HG02981 (cell line): ENCODE measurements around the gene KRTCAP2.

Source experiments
- ATAC-seq: cut with Tn5 transposase; IDR thresholded peaks from one replicate; pipeline ENCODE4 v1.9.1; 2021; ENCODE audit warnings: mild to moderate bottlenecking, moderate library complexity; ENCODE audit not compliant: unreplicated experiment

The KRTCAP2 gene

DNA sequence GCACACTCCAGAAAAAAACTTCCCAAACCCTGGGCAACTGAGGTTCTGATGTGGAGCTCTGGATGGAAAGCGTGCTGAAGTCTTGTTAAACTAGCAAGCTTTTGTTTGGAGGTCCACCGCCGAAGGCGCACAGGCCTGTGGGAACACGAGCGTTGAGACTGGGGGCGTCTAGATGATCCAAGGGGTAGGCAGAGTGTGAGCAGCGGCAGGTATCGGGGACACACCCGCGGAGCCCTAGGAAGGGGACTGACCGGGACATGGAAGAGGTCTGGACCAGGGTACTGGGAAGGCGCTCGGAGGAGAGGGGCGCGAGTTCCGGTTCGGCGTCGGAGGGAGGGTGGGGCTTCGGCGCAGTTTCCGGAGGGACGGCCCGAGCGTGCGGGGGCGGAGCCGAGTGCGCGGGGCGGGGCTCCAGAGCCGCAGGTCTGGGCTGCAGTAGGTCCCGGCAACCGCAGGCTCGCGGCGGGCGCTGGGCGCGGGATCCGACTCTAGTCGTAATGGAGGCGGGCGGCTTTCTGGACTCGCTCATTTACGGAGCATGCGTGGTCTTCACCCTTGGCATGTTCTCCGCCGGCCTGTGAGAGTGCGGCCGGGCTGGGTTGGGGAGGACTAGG, 37.6 kb downstream of the KRTCAP2 start, which contains the start of gene SLC50A1:
SLC50A1 (plus strand) TSS at position 438 of the 614 bp plus-strand sequence; CDS start at position 498, 60 bp downstream.
- peak; percentile 71 for ATAC-seq

GRCh38 chr1:155134880-155135414, 38.2 kb downstream of the KRTCAP2 start:
- no peak for ATAC-seq

DNA sequence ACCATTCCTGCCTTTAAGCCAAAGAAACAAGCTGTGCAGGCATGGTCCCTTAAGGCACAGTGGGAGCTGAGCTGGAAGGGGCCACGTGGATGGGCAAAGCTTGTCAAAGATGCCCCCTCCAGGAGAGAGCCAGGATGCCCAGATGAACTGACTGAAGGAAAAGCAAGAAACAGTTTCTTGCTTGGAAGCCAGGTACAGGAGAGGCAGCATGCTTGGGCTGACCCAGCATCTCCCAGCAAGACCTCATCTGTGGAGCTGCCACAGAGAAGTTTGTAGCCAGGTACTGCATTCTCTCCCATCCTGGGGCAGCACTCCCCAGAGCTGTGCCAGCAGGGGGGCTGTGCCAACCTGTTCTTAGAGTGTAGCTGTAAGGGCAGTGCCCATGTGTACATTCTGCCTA, 38.8 kb downstream of the KRTCAP2 start:
- ATAC-seq: no peak

GRCh38 chr1:155133799-155134281, 39.3 kb downstream of the KRTCAP2 start:
- no peak for ATAC-seq

GRCh38 chr1:155131856-155132255, 41.2 kb downstream of the KRTCAP2 start:
- no peak for ATAC-seq

GRCh38 chr1:155131285-155131684, 41.8 kb downstream of the KRTCAP2 start:
- no peak for ATAC-seq

GRCh38 chr1:155130272-155131006, 42.7 kb downstream of the KRTCAP2 start:
- no peak for ATAC-seq

DNA sequence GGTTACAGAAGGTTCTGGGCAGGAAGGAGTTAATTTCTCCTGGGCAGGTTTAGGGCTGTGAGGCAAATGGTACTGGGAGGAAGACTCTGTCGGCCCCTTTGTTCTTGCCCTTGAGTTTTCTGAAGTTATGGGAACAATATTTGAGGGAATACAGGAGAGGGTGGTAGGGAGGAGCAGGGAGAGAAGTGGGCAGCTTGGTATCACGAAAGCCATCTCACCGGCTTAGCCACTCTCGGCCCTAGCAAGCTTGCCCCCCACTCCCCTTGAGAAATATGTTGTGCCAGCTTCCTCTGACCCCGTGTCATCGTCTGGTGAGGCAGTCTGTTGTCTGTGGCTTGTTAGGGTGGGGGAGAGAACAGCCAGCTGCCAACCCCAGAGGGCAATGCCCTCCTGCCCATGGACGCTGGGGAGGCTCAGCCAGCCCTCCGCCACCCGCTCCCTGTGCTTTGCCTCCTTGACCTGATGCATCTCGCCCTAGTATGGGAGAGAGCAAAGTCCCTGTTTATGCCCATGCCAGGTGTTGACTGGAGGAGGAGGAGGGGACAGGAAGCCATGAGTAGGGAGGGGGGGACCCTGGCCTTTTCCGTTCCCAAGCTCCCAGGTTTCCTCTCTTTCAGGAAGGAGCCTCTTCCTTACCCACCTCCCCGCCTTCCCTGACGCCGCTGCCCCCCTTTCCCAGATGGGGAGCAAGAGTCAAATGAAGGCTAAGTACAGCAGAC, 44.2 kb downstream of the KRTCAP2 start:
- ATAC-seq: no peak

DNA sequence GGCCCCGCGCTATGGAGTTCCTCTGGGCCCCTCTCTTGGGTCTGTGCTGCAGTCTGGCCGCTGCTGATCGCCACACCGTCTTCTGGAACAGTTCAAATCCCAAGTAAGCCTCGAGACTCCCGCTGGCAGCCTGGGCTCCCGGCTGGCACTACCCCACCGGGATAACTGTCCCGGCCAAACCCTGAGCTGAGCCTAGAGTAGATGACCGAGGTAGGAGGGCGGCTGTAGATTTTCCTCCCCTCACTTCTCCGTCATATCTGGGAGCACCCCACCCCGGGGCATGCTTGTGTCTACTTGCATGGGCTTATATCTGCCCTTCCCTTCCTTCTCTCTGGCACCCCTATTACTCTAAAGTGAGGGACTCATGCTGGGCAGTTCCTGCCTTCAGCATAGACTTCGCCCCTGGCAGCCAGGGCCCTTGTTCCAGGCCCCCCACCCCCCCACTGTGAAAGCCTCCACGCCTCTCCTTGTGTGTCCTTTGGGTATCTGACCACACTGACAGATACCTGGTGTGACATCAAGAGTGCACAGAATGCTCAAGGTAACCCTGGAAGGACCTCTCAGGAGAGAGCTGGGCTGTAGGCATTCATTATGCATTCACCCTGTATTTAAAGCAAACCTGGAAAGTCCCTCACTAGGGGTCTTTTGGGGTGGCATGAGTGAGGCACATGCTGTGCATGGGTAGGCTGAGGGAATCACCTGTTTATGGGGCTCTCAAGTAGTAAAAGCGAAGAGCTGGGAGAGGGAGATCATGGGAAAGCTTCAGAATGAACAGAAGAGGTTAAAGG, 44.9 kb downstream of the KRTCAP2 start:
- ATAC-seq: no peak

GRCh38 chr1:155127105-155127966, 45.8 kb downstream of the KRTCAP2 start, which contains the start of gene EFNA1:
TSS of gene EFNA1 (plus strand) at chr1:155127876. CDS start at chr1:155127978, 102 bp downstream.
- no peak for ATAC-seq

GRCh38 chr1:155126556-155127104, 46.5 kb downstream of the KRTCAP2 start:
- ATAC-seq: no peak

GRCh38 chr1:155125946-155126555, 47.1 kb downstream of the KRTCAP2 start:
- no peak for ATAC-seq

- no peak for ATAC-seq
Measured at GRCh38 chr1:155125511-155125945, 47.6 kb downstream of the KRTCAP2 start.

GRCh38 chr1:155124503-155125463, 48.3 kb downstream of the KRTCAP2 start:
- ATAC-seq: no peak

GRCh38 chr1:155123801-155124200, 49.3 kb downstream of the KRTCAP2 start:
- ATAC-seq: no peak

DNA sequence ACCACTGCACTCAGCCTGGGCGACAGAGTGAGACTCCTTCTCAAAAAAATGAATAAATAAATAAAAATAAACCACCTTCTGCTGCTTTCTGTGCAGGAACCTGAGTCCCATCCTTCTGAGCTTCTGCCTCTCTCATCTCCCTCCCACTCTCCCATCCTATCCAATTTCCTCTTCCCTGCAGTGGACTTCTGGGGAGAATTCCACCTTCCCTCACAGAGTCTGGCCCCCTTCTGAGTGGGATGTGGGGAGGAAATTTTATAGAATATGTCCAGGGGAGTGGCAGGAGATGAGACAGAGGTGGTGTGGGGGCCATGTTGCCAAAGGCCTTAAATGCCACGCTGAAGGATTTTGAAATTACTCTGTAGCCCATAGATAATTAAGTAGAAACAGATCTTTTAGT, 50.8 kb downstream of the KRTCAP2 start:
- no peak for ATAC-seq

DNA sequence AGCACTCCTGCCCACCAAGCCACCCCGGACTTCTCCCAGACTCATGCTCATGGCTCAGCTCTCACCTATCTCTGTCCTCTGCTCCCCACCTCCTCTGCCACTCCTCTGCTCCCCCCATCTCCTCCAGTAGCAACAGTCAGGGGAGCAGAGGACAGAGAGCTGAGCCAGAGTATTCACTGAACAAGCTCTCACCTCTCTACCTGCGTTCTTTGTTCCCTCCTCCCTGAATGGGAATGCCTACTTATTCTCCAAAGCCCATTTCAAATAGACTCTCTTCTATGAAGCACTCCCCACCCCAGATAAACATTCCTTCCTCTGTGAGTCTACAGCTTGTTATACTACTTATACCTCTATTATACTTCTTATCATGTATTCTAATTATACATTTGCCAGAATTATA, 51.9 kb downstream of the KRTCAP2 start:
- no peak for ATAC-seq

DNA sequence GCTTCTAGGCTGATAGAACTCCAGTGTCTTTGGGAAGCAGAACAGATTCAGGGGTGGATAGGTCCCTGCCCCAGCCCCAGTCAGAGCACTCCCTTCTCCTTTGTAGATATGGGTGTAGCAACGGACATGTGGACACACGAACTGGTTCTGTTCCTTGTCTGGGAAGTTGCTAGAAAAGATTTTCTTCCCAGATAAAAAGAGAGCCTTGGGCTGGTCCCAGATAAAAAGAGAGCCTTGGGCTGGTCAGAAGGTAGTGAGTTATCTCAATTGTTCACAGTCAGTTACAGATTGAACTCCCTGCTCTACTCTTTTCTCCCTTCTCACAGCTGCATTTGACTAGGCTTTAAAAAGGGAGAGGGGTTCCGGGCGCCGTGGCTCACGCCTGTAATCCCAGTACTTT, 52.9 kb downstream of the KRTCAP2 start:
- ATAC-seq: no peak
